ENCODE data around the gene RNF14.
"Not testable (repeated sequence)": the region's sequence is repeated elsewhere in the genome, so short reads cannot be mapped to it uniquely, and the experiment has no call there.

The RNF14 gene

GRCh38 chr5:141968914-141969608, at the start of gene RNF14:
TSS of gene RNF14 (plus strand) at chr5:141969105. CDS start at chr5:141973589, 4,484 bp downstream.
- peak; percentile 86 for DNase-seq

- no peak for DNase-seq
Measured at GRCh38 chr5:141919218-141920119, 49.4 kb upstream of the RNF14 start.

- no peak for DNase-seq
Measured at GRCh38 chr5:141920771-141921170, 48.1 kb upstream of the RNF14 start.

GRCh38 chr5:141922827-141923447, 46.0 kb upstream of the RNF14 start:
- DNase-seq: not testable (repeated sequence)

GRCh38 chr5:141923448-141924313, 45.2 kb upstream of the RNF14 start, which contains the start of gene DELE1:
TSS of gene DELE1 (plus strand) at chr5:141923871. CDS start at chr5:141923942, 71 bp downstream.
- peak; percentile 91 for DNase-seq

- no peak for DNase-seq
Measured at GRCh38 chr5:141926434-141926833, 42.5 kb upstream of the RNF14 start.

- DNase-seq: no peak
Measured at GRCh38 chr5:141928051-141928450, 40.9 kb upstream of the RNF14 start.

GRCh38 chr5:141929398-141930058, 39.4 kb upstream of the RNF14 start:
- DNase-seq: no peak

- DNase-seq: no peak
Measured at GRCh38 chr5:141931694-141932093, 37.2 kb upstream of the RNF14 start.

- DNase-seq: no peak
Measured at GRCh38 chr5:141933151-141933550, 35.8 kb upstream of the RNF14 start.

GRCh38 chr5:141934099-141934844, 34.6 kb upstream of the RNF14 start:
- peak; percentile 78 for DNase-seq

- DNase-seq: no peak
Measured at GRCh38 chr5:141935538-141935937, 33.4 kb upstream of the RNF14 start.

GRCh38 chr5:141940695-141941271, 28.1 kb upstream of the RNF14 start:
- no peak for DNase-seq

- DNase-seq: no peak
Measured at GRCh38 chr5:141941307-141941706, 27.6 kb upstream of the RNF14 start.

- DNase-seq: no peak
Measured at GRCh38 chr5:141941779-141942178, 27.1 kb upstream of the RNF14 start.

- no peak for DNase-seq
Measured at GRCh38 chr5:141942185-141942857, 26.6 kb upstream of the RNF14 start.

- no peak for DNase-seq
Measured at GRCh38 chr5:141944076-141944475, 24.8 kb upstream of the RNF14 start.

- DNase-seq: no peak
Measured at GRCh38 chr5:141945511-141946051, 23.3 kb upstream of the RNF14 start.

- DNase-seq: no peak
Measured at GRCh38 chr5:141947316-141947715, 21.6 kb upstream of the RNF14 start.

GRCh38 chr5:141948812-141949211, 20.1 kb upstream of the RNF14 start:
- DNase-seq: no peak

All from NCI-H2029 (cell line).